HepG2 (cell line): Measurements from ENCODE around the gene SFT2D2. TPM values are rescaled to one million over a fixed set of nuclear protein-coding genes. Genes with fewer than 3 reads are reported as not detected.
A peak's percentile ranks its signal among the peaks of the same experiment; 100 is the strongest.

Source experiments
- ATAC-seq: fragments of 200-7000 bp; cut with Tn5 transposase; 3 replicates; pipeline ENCODE4 v1.9.1; 2020; ENCODE audit warnings: mild to moderate bottlenecking, moderate library complexity
- Bru-seq: library from RNA; stranded (reverse); fragments of 400-500 nt; gene quantifications from one replicate; lab custom pipeline; 2021; lab: Mats Ljungman, UMichigan
- BruChase-seq, 2 experiments: library from RNA; stranded (reverse); fragments of 400-500 nt; gene quantifications; one replicate each; lab custom pipeline; 2021; lab: Mats Ljungman, UMichigan
- BruUV-seq: library from RNA; stranded (reverse); fragments of 400-500 nt; replicated peaks from 2 replicates; lab custom pipeline; 2021; lab: Mats Ljungman, UMichigan
- CTCF ChIA-PET: fragments of 300-600 bp; formaldehyde crosslinking; extraction: SDS; loops from one replicate; lab custom pipeline; 2021; ENCODE audit warnings: low total read pairs, inconsistent platforms, low intra/inter-chr PET ratio; lab: Yijun Ruan, JAX
- POLR2A ChIA-PET: fragments of 350-600 bp; sonication (Branson Sonifier 250); formaldehyde crosslinking; loops from one replicate; lab custom pipeline; 2020; ENCODE audit warnings: antibody characterized with exemption, inconsistent platforms; lab: Yijun Ruan, JAX
- DNase-seq: peaks from one replicate; pipeline ENCODE4 v3.0.0-alpha.2; 2015; ENCODE audit warnings: low spot score
- FAIRE-seq: peaks from 3 replicates; lab custom pipeline; 2011; peaks lifted over from hg19 to GRCh38; lab: Jason Lieb, UNC
- H2AFZ ChIP-seq: one replicate; pipeline ENCODE4 v1.6.1; 2011; ENCODE audit warnings: low read length, inconsistent platforms
- H3K27ac ChIP-seq: fragments of 300-600 bp; 3 replicates; pipeline ENCODE4 v1.8.0; 2011; ENCODE audit warnings: mixed run types, mild to moderate bottlenecking, mixed read lengths, low read length, inconsistent platforms; ENCODE audit not compliant: insufficient read depth; ENCODE audit errors: extremely low read length
- H3K27me3 ChIP-seq, 2 experiments: fragments of 200-600 bp in 1 of 2; 2 replicates in 1 of 2; 3 replicates in 1 of 2; pipeline versions ENCODE4 v1.6.0 to v1.8.0; 2011; ENCODE audit warnings: low read length in 2 of 2, mild to moderate bottlenecking in 2 of 2, moderate library complexity in 2 of 2, inconsistent platforms in 1 of 2; ENCODE audit not compliant: insufficient read depth in 2 of 2, control insufficient read depth in 1 of 2
- H3K36me3 ChIP-seq, 2 experiments: fragments of 200-600 bp in 1 of 2; replicated peaks in 1 of 2; 2 replicates in 1 of 2; 3 replicates in 1 of 2; pipeline versions ENCODE4 v1.5.1 to v1.8.0; 2011; ENCODE audit warnings: low read length in 2 of 2, inconsistent platforms in 1 of 2; ENCODE audit not compliant: insufficient read depth in 2 of 2, control insufficient read depth in 1 of 2
- H3K4me1 ChIP-seq: 2 replicates; pipeline ENCODE4 v1.5.1; 2012; ENCODE audit warnings: low read length, inconsistent platforms; ENCODE audit not compliant: insufficient read depth
- H3K4me2 ChIP-seq: 2 replicates; pipeline ENCODE4 v1.6.0; 2011; ENCODE audit warnings: low read depth, low read length, inconsistent platforms
- H3K4me3 ChIP-seq, 3 experiments: fragments of 200-600 bp in 1 of 3; sonication (generic), shearing (Covaris generic) in 1 of 3; replicated peaks in 1 of 3; 2 replicates each; pipeline ENCODE4 v1.5.1; 2011 to 2016; ENCODE audit warnings: low read length in 3 of 3, inconsistent platforms in 2 of 3, low read depth in 2 of 3, mild to moderate bottlenecking in 2 of 3, control low read depth in 1 of 3, mixed read lengths in 1 of 3; ENCODE audit not compliant: insufficient read depth in 1 of 3
- H3K79me2 ChIP-seq: one replicate; pipeline ENCODE4 v1.6.1; 2011; ENCODE audit warnings: low read length, inconsistent platforms; ENCODE audit not compliant: insufficient read depth
- H3K9ac ChIP-seq: 2 replicates; pipeline ENCODE4 v1.6.0; 2011; ENCODE audit warnings: mild to moderate bottlenecking, low read depth, low read length, inconsistent platforms; ENCODE audit not compliant: insufficient read depth
- H3K9me3 ChIP-seq: 2 replicates; pipeline ENCODE4 v1.5.1; 2012; ENCODE audit warnings: mild to moderate bottlenecking, low read length
- H4K20me1 ChIP-seq: 2 replicates; pipeline ENCODE4 v1.6.0; 2011; ENCODE audit warnings: inconsistent platforms, mild to moderate bottlenecking, low read length, moderate library complexity; ENCODE audit not compliant: insufficient read depth
- ATF1 ChIP-seq: IDR thresholded peaks from 2 replicates; pipeline ENCODE4 v1.6.1; 2016; ENCODE audit warnings: mild to moderate bottlenecking, control low read depth
- BORCS8-MEF2B ChIP-seq: sonication (generic); formaldehyde crosslinking; IDR thresholded peaks from 2 replicates; pipeline ENCODE4 v1.8.0; 2022; ENCODE audit warnings: mild to moderate bottlenecking, missing genetic modification reagents
- CENPT ChIP-seq: sonication (generic); formaldehyde crosslinking; IDR thresholded peaks from 2 replicates; pipeline ENCODE4 v1.8.0; 2022; ENCODE audit warnings: low read depth, mild to moderate bottlenecking, moderate library complexity, missing genetic modification reagents
- NBN ChIP-seq: fragments of 450-650 bp; conservative IDR thresholded peaks from 2 replicates; pipeline ENCODE4 v1.6.1; 2017
- POLR2AphosphoS5 ChIP-seq: IDR thresholded peaks from 2 replicates; pipeline ENCODE4 v1.6.1; 2012; ENCODE audit warnings: low read depth, low read length
- PRDM15 ChIP-seq: sonication (generic); formaldehyde crosslinking; IDR thresholded peaks from 2 replicates; pipeline ENCODE4 v1.4.0; 2020; ENCODE audit warnings: missing genetic modification reagents
- ZNF543 ChIP-seq: sonication (generic); formaldehyde crosslinking; IDR thresholded peaks from 2 replicates; pipeline ENCODE4 v1.4.0; 2020; ENCODE audit warnings: mild to moderate bottlenecking, missing genetic modification reagents
- ZNF710 ChIP-seq: sonication (generic); formaldehyde crosslinking; IDR thresholded peaks from 2 replicates; pipeline ENCODE4 v1.5.0; 2020; ENCODE audit warnings: mild to moderate bottlenecking, missing genetic modification reagents, borderline replicate concordance
- WGBS: methylation state at CpG from one replicate; pipeline ENCODE4 v1.1.6; 2017; ENCODE audit warnings: low lambda C conversion rate; 5-methylcytosine and 5-hydroxymethylcytosine counted together
- in situ Hi-C: cut with HindIII; loops from 2 replicates; pipeline ENCODE4 v1.10.0; 2017; ENCODE audit warnings: low pct_unique_long_range_greater_than_20kb; ENCODE audit not compliant: extremely low pct_ligation_motif_present
- intact Hi-C: fragments of 100-400 bp; cut with micrococcal nuclease; formaldehyde crosslinking; loops from one replicate; pipeline ENCODE4 v1.10.0; 2022; ENCODE audit not compliant: unreplicated experiment
- long read RNA-seq, 2 experiments: library from RNA in 1 of 2; library from polyadenylated mRNA in 1 of 2; stranded (forward) in 1 of 2; unstranded in 1 of 2; transcript quantifications; one replicate each; pipeline ENCODE4 v2.0.0, GENCODE V29; 2019 to 2022
- polyA minus RNA-seq, 3 experiments: library from RNA; depleted of rRNA, polyadenylated mRNA; stranded (reverse); fragments of >200 nt; gene quantifications; 2 replicates each; pipeline ENCODE4 v1.2.3, GENCODE V29; 2011; ENCODE audit warnings: low replicate concordance in 1 of 3
- polyA plus RNA-seq, 8 experiments: library from polyadenylated mRNA; depleted of rRNA in 3 of 8; stranded (reverse) in 7 of 8; unstranded in 1 of 8; fragments of >200 nt; fragmentation: Illumina TruSeq in 4 of 8; extraction: Trizol in 4 of 8; gene quantifications; 2 replicates each; pipeline versions ENCODE4 v1.2.1 to v1.2.3, GENCODE V29; 2011 to 2016; ENCODE audit warnings: low read depth in 4 of 8, missing spikeins in 1 of 8, mixed read lengths in 1 of 8; ENCODE audit not compliant: insufficient read depth in 1 of 8
- total RNA-seq, 5 experiments: library from RNA; depleted of rRNA; stranded (reverse); fragments of >200 nt; fragmentation: Illumina TruSeq; extraction: Trizol; gene quantifications; 2 replicates each; pipeline ENCODE4 v1.2.3, GENCODE V29; 2016; ENCODE audit warnings: low read depth in 1 of 5
- TF ChIP-seq, protein P1 (sequence below): IDR thresholded peaks from 2 replicates; pipeline ENCODE4 v1.6.1; 2016; ENCODE audit warnings: low read depth, borderline replicate concordance

Gene SFT2D2
- 28.8 and 31.4 TPM in 2 replicates for total RNA-seq (2016; rRNA removed; fragmentation: Illumina TruSeq; extraction: Trizol)
- 3.0 and 4.6 TPM in 2 replicates for total RNA-seq (2016; cell fraction: cytosol; rRNA removed; fragmentation: Illumina TruSeq; extraction: Trizol; ENCODE audit: low read depth)
- total RNA-seq (2016; cell fraction: insoluble cytoplasmic fraction; rRNA removed; fragmentation: Illumina TruSeq; extraction: Trizol) = 27.1 and 28.3 TPM in 2 replicates
- total RNA-seq (2016; cell fraction: membrane; rRNA removed; fragmentation: Illumina TruSeq; extraction: Trizol) = 5.9 and 6.3 TPM in 2 replicates
- total RNA-seq (2016; cell fraction: nucleus; rRNA removed; fragmentation: Illumina TruSeq; extraction: Trizol) = 26.1 and 28.1 TPM in 2 replicates
- 8.5 and 10.0 TPM in 2 replicates for polyA plus RNA-seq (2011; rRNA removed)
- polyA plus RNA-seq (2011; cell fraction: cytosol; rRNA removed) = 4.8 and 7.4 TPM in 2 replicates
- 7.8 and 7.9 TPM in 2 replicates for polyA plus RNA-seq (2011; cell fraction: nucleus; rRNA removed)
- polyA plus RNA-seq (2012) = 2.2 and 3.3 TPM in 2 replicates
- polyA plus RNA-seq (2016; cell fraction: cytosol; fragmentation: Illumina TruSeq; extraction: Trizol; ENCODE audit: low read depth) = 0.65 and 0.66 TPM in 2 replicates
- polyA plus RNA-seq (2016; cell fraction: insoluble cytoplasmic fraction; fragmentation: Illumina TruSeq; extraction: Trizol; ENCODE audit: low read depth) = 8.3 and 9.0 TPM in 2 replicates
- polyA plus RNA-seq (2016; cell fraction: membrane; fragmentation: Illumina TruSeq; extraction: Trizol; ENCODE audit: low read depth) = 1.0 and 1.9 TPM in 2 replicates
- 17.0 and 18.1 TPM in 2 replicates for polyA plus RNA-seq (2016; cell fraction: nucleus; fragmentation: Illumina TruSeq; extraction: Trizol; ENCODE audit: insufficient read depth, low read depth)
- polyA minus RNA-seq (2011; rRNA and poly(A)+ RNA removed; ENCODE audit: low replicate concordance) = 33.6 and 104 TPM in 2 replicates
- polyA minus RNA-seq (2011; cell fraction: cytosol; rRNA and poly(A)+ RNA removed) = 23.4 and 30.6 TPM in 2 replicates
- polyA minus RNA-seq (2011; cell fraction: nucleus; rRNA and poly(A)+ RNA removed) = 17.0 and 19.1 TPM in 2 replicates
- percentile 78 among the genes with signal in this experiment for Bru-seq, nascent RNA
- percentile 95 among the genes with signal in this experiment for BruChase-seq, experiment 1, labeled RNA remaining after a 6-hour chase
- BruChase-seq, experiment 2, labeled RNA remaining after a 2-hour chase = percentile 91 among the genes with signal in this experiment
- long read RNA-seq, experiment 1, full-length matches to known transcripts = 1 of 6 reads
- long read RNA-seq, experiment 1, partial matches to known transcripts = 0 of 6 reads
- long read RNA-seq, experiment 1, other reads (novel, unspliced or antisense) = 5 of 6 reads
- long read RNA-seq, experiment 2, full-length matches to known transcripts = 3 of 12 reads
- long read RNA-seq, experiment 2, partial matches to known transcripts = 0 of 12 reads
- long read RNA-seq, experiment 2, other reads (novel, unspliced or antisense) = 9 of 12 reads

- H4K20me1 ChIP-seq = no peaks in the 10 kb centered on the region; the same call in 1 of the 2 replicates
- peaks cover 56% of the 10 kb centered on the region for H3K4me1 ChIP-seq
- peaks cover 42% of the 10 kb centered on the region for H3K79me2 ChIP-seq
- ChIA-PET CTCF (no interaction called here), POLR2A (interaction anchor here (1.3 to 1.9 kb wide), 2 partner anchors 10 to 1361 kb away, joined by 3 to 12 read pairs; partner anchors contain the start of gene F5)
- peak within 1 kb of the TSS; percentile 94 for H3K9ac ChIP-seq
- WGBS = 3% methylated on average over 17 of the region's 58 CpGs
- FAIRE-seq (no peak), DNase-seq (peak; percentile 55), ATAC-seq (peak; percentile 97)
- peak within 1 kb of the TSS; percentile 84 for H3K27ac ChIP-seq
- no peaks in the 10 kb centered on the region for H3K27me3 ChIP-seq
- H3K4me2 ChIP-seq = peak within 1 kb of the TSS; percentile 94
- no peaks in the 10 kb centered on the region for H3K36me3 ChIP-seq
- in situ Hi-C loops = no loop called here
- peak within 1 kb of the TSS; percentile 83 to 95 (median 84) for H3K4me3 ChIP-seq
- TSS peak; percentile 95 for BruUV-seq
- intact Hi-C loops = no loop called here
- H2AFZ ChIP-seq = peak within 1 kb of the TSS; percentile 86
- peaks cover 6% of the 10 kb centered on the region; the same call in 1 of the 2 replicates for H3K9me3 ChIP-seq
- TF ChIP-seq ZNF710 (CRISPR knock-in tag) = peak; percentile 51; the same call in 1 of the 2 replicates
- TF ChIP-seq BORCS8-MEF2B = 0 out of 2 replicates have a peak, but pooled peaks have one; percentile 27
- peak; percentile 70 for TF ChIP-seq POLR2AphosphoS5
- peak; percentile 60; the same call in 1 of the 2 replicates for TF ChIP-seq PRDM15 (CRISPR knock-in tag)
- no peak for TF ChIP-seq ATF1 (CRISPR knock-in tag)
- TF ChIP-seq ZNF543 (CRISPR knock-in tag) = peak; percentile 95
- TF ChIP-seq NBN = no peak
- peak; percentile 81; the same call in 1 of the 2 replicates for TF ChIP-seq CENPT (CRISPR knock-in tag)
- TF ChIP-seq, protein P1, sequence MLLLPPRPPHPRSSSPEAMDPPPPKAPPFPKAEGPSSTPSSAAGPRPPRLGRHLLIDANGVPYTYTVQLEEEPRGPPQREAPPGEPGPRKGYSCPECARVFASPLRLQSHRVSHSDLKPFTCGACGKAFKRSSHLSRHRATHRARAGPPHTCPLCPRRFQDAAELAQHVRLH (CRISPR knock-in tag) = no peak
These were observed at the start of gene SFT2D2 for GRCh38 chr1:168225476-168226190. Gene SFT2D2 (plus strand): TSS chr1:168226004. CDS start chr1:168226080, 76 bp downstream.
